Kidney epithelial cell (primary cell): ENCODE measurements around the gene PPM1L. TPM values are rescaled to one million over a fixed set of nuclear protein-coding genes. Genes with fewer than 3 reads are reported as not detected.

ENCODE experiments used
- DNase-seq: peaks from one replicate; pipeline ENCODE4 v3.0.0-alpha.2; 2010; ENCODE audit warnings: low read depth
- H3K27me3 ChIP-seq: 2 replicates; pipeline ENCODE4 v1.6.0; 2011; ENCODE audit warnings: low read length; ENCODE audit not compliant: control insufficient read depth, insufficient read depth
- H3K36me3 ChIP-seq: 2 replicates; pipeline ENCODE4 v1.5.1; 2011; ENCODE audit warnings: low read length; ENCODE audit not compliant: control insufficient read depth, insufficient read depth
- H3K4me3 ChIP-seq: 2 replicates; pipeline ENCODE4 v1.5.1; 2011; ENCODE audit warnings: low read depth, mild to moderate bottlenecking, control low read depth, low read length
- total RNA-seq: library from RNA; depleted of rRNA; stranded (reverse); fragments of >200 nt; gene quantifications from 2 replicates; pipeline ENCODE4 v1.2.3, GENCODE V29; 2015
- TF ChIP-seq, protein P1 (sequence below): IDR thresholded peaks from 2 replicates; pipeline ENCODE4 v1.5.1; 2011; ENCODE audit warnings: mild to moderate bottlenecking, moderate library complexity, low read length, control low read depth, inconsistent platforms; ENCODE audit not compliant: insufficient read depth, poor library complexity, severe bottlenecking

The PPM1L gene
- total RNA-seq, 1 donor from 2014 or later = 11.1 TPM

DNA sequence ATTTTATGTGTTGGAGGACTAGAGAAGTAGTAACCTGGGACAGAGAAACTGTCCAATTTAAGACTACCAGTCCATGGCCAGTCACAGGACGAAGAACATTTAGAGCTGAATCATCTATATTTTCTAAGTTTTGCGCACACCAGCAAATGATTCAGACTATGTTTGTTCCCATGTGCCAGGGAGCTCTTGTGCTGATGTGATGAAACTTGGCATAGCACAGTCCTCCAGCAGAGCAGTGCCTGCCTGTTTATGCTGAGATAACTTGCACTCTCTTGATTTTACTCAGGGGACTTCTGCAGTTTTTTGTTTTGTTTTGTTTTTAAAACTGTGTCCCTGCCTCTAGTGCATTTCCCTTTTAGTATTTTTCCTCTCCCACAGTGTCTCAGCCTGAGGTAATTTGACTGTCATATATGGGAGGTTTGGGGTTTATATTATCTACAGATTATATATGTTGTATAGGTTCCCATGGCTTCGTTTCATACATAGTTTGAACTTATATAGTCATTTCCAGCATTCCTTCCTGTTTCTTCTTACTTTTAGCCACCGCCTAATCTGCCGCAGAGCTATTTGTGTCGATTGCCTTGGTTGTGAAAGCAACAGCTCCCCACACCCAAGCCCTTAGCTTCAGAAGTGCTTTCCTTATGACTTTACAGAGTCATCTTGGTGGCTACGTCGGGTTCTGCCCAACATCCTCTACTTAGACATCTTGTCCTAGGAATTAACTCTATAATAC, 45.5 kb downstream of the PPM1L start:
- H3K4me3 ChIP-seq = no peak overlapping the region
- H3K36me3 ChIP-seq = no peaks in the 10 kb centered on the region
- DNase-seq = no peak
- H3K27me3 ChIP-seq = no peaks in the 10 kb centered on the region
- TF ChIP-seq, protein P1, sequence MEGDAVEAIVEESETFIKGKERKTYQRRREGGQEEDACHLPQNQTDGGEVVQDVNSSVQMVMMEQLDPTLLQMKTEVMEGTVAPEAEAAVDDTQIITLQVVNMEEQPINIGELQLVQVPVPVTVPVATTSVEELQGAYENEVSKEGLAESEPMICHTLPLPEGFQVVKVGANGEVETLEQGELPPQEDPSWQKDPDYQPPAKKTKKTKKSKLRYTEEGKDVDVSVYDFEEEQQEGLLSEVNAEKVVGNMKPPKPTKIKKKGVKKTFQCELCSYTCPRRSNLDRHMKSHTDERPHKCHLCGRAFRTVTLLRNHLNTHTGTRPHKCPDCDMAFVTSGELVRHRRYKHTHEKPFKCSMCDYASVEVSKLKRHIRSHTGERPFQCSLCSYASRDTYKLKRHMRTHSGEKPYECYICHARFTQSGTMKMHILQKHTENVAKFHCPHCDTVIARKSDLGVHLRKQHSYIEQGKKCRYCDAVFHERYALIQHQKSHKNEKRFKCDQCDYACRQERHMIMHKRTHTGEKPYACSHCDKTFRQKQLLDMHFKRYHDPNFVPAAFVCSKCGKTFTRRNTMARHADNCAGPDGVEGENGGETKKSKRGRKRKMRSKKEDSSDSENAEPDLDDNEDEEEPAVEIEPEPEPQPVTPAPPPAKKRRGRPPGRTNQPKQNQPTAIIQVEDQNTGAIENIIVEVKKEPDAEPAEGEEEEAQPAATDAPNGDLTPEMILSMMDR = no peak

DNA sequence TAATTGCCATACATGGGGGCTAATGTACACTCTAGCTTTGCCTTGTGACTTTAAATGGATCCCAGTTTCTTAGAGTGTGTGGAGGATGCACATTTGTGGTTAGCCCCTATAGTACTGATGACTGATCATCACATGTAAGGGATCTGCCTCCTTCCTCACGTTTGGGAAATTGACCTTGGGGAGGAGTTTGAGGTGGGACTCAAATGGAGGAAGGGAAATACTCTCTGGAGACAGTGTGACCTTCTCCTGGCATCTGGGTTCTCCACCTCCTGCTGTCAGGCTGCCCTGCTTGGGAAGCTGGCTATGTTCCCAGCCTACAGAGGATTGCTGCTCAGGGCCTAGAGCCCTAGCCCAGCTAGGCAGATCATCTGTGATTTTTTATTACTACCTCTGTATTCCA, 48.7 kb downstream of the PPM1L start:
- Histone ChIP-seq H3K36me3 (no peaks in the 10 kb centered on the region), H3K4me3 (no peak overlapping the region), H3K27me3 (no peaks in the 10 kb centered on the region)
- no peak for DNase-seq
- TF ChIP-seq, protein P1 = no peak

DNA sequence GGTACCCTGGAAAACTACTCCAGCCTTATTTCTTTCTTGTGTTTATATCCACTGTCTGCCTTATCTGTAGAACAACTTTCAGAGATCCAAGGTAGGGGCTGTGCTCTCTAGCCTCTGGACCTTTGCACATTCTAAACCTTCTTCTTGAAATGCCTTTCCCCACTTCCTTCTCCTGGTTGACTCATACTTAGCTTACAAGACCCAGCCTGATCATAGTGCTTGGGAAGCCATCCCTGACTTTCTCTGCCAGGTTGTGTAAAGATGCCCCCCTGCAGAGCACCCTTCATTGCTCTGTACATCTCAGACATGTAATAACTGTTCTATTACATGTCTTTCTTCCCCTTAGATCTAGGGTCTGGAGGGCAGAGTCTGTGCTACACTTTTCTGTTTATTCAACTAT, 50.1 kb downstream of the PPM1L start:
- TF ChIP-seq, protein P1 = no peak
- no peak for DNase-seq
- no peaks in the 10 kb centered on the region for H3K27me3 ChIP-seq
- H3K36me3 ChIP-seq = no peaks in the 10 kb centered on the region
- no peak overlapping the region for H3K4me3 ChIP-seq

DNA sequence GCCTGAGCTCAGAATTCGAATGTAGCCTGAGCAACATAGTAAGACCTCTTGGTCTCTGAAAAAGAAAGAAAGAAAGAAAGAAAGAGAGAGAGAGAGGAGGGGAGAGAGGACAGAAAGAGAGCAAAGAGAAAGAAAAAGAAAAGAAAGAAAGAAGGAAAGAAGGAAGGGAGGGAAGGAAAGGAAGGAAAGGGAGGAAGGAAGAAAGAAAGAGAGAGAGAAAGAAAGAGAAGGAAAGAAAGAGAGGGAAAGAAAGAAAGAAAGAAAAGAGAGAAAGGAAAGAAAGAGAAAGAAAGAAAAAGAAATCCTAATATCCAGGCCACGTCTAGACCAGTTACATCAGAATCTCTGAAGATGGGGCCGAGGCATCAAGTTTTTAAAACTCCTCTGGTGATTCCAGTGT, 50.7 kb downstream of the PPM1L start:
- H3K36me3 ChIP-seq = no peaks in the 10 kb centered on the region
- DNase-seq = no peak
- no peaks in the 10 kb centered on the region for H3K27me3 ChIP-seq
- no peak overlapping the region for H3K4me3 ChIP-seq
- TF ChIP-seq, protein P1 = no peak

DNA sequence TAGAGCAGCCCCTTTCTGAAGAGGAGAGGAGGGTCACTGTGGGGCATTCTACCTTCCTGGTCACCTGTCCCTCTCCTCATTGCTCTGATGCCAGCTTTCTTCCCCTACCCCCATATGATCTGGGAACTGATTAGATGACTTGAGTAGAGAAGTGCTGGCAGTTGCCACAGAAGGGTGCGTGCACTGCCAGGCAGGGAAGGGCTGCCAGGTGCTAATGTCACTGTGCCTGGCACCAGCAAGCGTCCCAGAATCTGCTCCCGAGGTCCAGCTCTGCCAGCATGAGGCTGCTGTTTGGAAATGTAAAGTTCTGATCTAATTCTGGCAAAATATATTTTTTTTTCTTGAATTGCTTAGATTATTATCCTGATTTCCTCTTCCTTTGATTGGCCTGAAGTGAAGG, 52.8 kb downstream of the PPM1L start:
- TF ChIP-seq, protein P1 = no peak
- no peaks in the 10 kb centered on the region for H3K27me3 ChIP-seq
- no peaks in the 10 kb centered on the region for H3K36me3 ChIP-seq
- no peak overlapping the region for H3K4me3 ChIP-seq
- no peak for DNase-seq

DNA sequence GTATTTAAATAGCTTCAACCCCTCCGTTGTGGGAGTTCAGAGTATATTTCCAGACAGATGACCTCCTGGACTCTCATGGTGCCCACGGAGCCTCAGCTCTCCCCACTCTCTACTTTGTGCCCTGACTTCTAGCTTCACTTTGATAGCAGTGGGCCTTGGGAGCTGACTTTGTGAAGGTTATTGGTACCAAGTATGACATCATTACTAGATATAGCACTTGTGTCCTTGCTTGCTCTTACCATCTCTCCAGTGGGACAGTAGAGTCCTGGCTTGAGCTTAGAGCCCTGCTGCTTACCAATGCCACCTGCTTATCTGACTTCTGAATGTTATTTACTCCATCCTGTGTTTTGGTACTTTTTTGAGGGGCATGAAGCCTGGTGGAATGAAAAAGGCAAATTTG, 53.4 kb downstream of the PPM1L start:
- TF ChIP-seq, protein P1 = no peak
- H3K4me3 ChIP-seq = no peak overlapping the region
- no peak for DNase-seq

More for the DNA sequence above, 53.4 kb downstream of the PPM1L start:
- Histone ChIP-seq H3K36me3 (no peaks in the 10 kb centered on the region), H3K27me3 (no peaks in the 10 kb centered on the region)
